GM12864 (cell line): Measurements from ENCODE around the gene POLR1A.
"Not testable (repeated sequence)": the region's sequence is repeated elsewhere in the genome, so short reads cannot be mapped to it uniquely, and the experiment has no call there.

Source experiments
- DNase-seq: peaks from one replicate; pipeline ENCODE4 v3.0.0-alpha.2; 2011; ENCODE audit warnings: low read depth
- H3K4me3 ChIP-seq: 2 replicates; pipeline ENCODE4 v1.5.1; 2011; ENCODE audit warnings: mild to moderate bottlenecking, low read depth, low read length, control low read depth
- CTCF ChIP-seq: IDR thresholded peaks from 2 replicates; pipeline ENCODE4 v1.5.1; 2011; ENCODE audit warnings: low read depth, mild to moderate bottlenecking, moderate library complexity, low read length, control low read depth, inconsistent platforms; ENCODE audit errors: missing control alignments

POLR1A gene

GRCh38 chr2:85992611-85993010, 113.1 kb downstream of the POLR1A start:
- no peak for TF ChIP-seq CTCF
- H3K4me3 ChIP-seq, result no peak overlapping the region
- no peak for DNase-seq

GRCh38 chr2:85992053-85992452, 113.6 kb downstream of the POLR1A start:
- DNase-seq, H3K4me3 ChIP-seq: not testable (repeated sequence)

DNA sequence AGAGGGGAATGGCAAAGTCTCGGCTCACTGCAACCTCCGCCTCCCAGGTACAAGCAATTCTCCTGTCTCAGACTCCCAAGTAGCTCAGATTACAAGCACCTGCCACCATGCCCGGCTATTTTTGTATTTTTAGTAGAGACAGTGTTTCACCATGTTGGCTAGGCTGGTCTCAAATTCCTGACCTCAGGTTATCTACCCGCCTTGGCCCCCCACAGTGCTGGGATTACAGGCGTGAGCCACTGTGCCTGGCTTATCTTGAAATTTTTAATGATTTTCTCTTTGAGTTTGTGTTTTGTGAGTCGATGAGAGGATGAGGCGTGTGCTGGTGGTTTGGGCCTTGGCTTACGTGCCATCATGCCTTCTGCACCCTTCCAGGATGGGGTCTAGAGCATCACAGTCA, 115.6 kb downstream of the POLR1A start:
- TF ChIP-seq CTCF, result no peak
- no peak overlapping the region for H3K4me3 ChIP-seq
- no peak for DNase-seq

DNA sequence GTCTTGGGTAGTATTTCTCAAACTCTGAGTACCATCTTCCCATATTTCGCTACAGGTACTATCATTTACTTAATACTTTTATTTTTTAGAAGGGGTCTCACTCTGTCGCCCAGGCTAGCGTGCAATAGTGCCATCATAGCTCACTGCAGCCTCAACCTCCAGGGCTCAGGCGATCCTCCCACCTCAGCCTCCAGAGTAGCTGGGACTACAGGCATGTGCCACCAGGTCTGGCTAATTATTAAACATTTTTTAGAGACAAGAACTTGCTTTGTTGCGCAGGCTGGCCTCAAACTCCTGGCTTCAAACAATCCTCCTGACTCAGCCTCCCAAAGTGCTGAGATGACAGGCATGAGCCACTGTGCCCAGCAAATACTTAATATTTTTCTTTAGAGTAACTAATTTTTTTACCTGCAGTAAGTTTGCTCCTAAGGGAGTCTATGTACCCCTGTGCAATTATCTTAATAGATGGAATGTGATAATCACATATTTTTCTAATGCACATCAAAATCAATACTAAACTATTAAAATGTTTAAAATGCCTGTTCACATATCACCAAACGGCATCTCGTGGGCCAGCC, 116.3 kb downstream of the POLR1A start:
- no peak for DNase-seq
- H3K4me3 ChIP-seq, result no peak overlapping the region
- TF ChIP-seq CTCF, result no peak

GRCh38 chr2:85988914-85989270, 116.8 kb downstream of the POLR1A start:
- DNase-seq, result no peak
- no peak for TF ChIP-seq CTCF
- no peak overlapping the region for H3K4me3 ChIP-seq

GRCh38 chr2:85988175-85988913, 117.3 kb downstream of the POLR1A start:
- DNase-seq, result no peak
- H3K4me3 ChIP-seq, result no peak overlapping the region
- TF ChIP-seq CTCF, result no peak

- no peak overlapping the region for H3K4me3 ChIP-seq
- no peak for TF ChIP-seq CTCF
- DNase-seq, result no peak
Measured at GRCh38 chr2:85987266-85988174, 118.2 kb downstream of the POLR1A start.
